A375 (cell line): ENCODE results near the gene MCAT. TPM values are rescaled to one million over a fixed set of nuclear protein-coding genes. Genes with fewer than 3 reads are reported as not detected.

Source experiments
- total RNA-seq: library from RNA; depleted of rRNA; stranded (reverse); fragments of >200 nt; shearing (Covaris generic); gene quantifications from 2 replicates; pipeline ENCODE4 v1.2.3, GENCODE V29; 2014; rRNA removed

Gene MCAT, protein sequence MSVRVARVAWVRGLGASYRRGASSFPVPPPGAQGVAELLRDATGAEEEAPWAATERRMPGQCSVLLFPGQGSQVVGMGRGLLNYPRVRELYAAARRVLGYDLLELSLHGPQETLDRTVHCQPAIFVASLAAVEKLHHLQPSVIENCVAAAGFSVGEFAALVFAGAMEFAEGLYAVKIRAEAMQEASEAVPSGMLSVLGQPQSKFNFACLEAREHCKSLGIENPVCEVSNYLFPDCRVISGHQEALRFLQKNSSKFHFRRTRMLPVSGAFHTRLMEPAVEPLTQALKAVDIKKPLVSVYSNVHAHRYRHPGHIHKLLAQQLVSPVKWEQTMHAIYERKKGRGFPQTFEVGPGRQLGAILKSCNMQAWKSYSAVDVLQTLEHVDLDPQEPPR
- total RNA-seq: 20.6 and 22.6 TPM in 2 replicates

DNA sequence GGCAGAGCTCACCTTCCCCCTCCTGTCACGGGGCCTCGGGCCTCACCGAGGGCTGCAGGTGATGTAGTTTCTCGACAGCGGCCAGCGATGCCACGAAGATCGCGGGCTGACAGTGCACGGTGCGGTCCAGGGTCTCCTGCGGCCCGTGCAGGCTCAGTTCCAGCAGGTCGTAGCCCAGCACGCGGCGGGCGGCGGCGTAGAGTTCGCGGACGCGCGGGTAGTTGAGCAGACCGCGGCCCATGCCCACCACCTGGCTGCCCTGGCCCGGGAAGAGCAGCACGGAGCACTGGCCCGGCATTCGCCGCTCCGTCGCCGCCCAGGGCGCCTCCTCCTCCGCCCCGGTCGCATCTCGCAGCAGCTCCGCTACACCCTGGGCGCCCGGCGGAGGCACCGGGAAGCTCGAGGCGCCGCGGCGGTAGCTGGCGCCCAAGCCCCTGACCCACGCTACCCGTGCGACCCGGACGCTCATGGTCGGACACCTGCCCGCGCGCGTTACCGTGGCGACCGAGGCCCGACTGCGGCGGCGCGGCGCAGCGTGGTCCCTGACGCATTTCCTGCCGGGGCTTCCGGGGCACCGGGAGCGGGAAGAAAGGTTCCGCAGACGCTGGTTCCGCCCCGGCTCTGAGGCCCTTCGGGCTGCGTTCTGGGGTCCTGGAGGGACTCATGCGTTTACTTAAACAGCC lies at the start of gene MCAT:
MCAT (minus strand) TSS at position 519 of the 683 bp plus-strand sequence; CDS start at position 469, 50 bp downstream.

DNA sequence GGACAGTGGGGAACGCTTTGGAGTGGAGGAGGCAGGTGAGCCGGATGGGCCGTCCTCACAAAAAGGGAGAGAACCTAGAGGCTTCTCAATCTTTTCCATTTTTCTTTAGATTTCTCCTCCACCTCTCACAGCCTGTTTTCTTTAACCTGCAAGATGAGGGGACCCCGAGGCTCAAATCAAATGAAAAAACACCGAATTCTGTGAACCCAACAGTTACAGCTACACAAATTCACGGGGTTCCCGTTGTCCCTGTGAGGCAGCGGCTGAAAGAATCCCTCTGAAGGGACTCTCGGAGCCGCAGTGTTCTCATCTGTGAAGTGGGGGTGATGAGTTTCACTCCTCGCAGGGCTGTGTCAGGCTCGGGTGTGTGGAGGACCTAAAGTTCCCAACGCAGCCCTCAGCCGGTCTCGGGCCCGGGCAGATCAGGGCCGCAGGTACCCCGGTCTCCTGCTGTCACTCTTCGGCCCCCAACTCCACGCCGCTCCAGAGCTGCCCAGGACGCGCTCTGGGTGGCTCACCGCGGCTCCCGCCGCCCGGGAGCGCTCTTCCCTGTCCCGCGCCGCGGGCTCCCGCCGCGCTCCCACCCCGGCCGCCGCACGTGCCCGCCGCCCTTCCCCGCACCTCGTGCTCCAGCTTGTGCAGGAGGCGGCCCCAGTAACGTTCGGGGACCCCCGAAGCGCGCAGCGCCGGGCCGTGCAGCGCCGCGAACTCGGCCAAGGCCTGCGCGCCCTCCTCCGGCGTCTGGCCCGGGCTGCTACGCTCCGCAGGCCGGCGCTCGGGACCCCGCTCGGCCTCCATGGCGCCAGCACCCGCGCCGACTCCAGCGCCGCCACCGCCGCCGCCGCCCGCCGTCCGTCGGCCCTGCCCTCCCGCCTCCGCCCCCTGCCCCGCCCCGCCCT lies 43.3 kb upstream of the MCAT start, which contains the start of gene TTLL12:
TTLL12 (minus strand) TSS at position 863 of the 899 bp plus-strand sequence; CDS start at position 798, 65 bp downstream.

DNA sequence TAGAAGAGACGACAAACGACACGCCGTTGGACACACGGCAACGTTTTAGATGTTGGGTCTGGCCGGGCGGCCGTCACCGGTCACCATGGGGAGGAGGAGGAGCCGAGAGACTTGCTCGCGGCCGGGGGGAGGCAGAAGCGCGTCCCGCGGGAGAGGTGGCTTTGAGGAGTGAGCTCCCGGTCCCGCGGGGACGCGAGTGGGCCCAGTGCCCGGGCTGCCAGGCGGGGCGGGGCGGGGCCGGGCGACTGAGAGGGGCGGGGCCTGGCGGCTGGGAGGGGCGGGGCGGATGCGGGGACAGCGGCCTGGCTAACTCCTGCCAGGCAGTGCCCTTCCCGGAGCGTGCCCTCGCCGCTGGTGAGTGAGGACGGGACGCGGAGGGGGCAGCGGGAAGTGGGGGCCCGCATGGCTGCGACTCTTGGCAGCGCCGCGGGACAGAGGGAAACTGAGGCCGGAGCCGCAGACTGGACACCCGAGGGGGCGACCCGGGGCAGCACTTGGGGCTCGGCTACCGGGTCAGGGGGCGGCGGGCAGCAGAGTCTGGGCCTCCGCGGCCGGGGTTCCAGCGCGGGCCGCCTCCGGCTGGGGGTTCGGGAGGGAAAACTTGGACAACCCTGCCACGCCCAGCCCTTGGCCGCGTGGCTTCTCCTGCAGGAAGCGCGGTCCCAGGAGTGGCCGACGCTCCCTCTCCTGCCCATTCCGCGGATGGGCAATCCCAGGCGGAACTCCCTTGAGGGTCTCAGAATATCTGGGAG lies 8.2 kb upstream of the MCAT start, which contains the start of gene TSPO:
TSPO (plus strand) TSS at position 309 of the 752 bp plus-strand sequence. CDS start 7,680 bp downstream, outside the sequence.

DNA sequence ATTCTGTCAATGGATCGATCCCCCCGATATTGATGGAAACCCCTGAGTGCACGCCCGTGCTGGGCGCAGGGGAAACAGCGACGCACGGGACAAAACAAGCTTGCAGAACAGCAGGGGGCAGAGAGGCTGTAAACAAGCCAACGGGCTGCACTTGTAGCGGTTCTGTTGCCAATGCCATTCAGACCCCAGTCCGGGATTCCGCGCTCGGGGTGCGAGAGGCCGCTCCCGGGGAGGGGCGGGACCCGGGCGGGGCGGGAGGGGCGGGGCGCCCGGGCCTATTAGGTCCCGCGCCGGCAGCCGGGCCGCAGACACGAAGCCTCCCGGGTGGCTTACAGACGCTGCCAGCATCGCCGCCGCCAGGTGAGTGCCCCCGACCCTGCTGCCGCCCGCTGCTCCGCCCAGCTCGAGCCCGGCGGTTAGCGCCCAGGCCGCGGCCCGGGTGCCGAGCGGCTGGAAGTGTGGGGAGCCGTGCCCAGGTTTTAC lies 32.7 kb downstream of the MCAT start, which contains the start of gene BIK:
BIK (plus strand) TSS at position 307 of the 483 bp plus-strand sequence. CDS start 13,273 bp downstream, outside the sequence.

DNA sequence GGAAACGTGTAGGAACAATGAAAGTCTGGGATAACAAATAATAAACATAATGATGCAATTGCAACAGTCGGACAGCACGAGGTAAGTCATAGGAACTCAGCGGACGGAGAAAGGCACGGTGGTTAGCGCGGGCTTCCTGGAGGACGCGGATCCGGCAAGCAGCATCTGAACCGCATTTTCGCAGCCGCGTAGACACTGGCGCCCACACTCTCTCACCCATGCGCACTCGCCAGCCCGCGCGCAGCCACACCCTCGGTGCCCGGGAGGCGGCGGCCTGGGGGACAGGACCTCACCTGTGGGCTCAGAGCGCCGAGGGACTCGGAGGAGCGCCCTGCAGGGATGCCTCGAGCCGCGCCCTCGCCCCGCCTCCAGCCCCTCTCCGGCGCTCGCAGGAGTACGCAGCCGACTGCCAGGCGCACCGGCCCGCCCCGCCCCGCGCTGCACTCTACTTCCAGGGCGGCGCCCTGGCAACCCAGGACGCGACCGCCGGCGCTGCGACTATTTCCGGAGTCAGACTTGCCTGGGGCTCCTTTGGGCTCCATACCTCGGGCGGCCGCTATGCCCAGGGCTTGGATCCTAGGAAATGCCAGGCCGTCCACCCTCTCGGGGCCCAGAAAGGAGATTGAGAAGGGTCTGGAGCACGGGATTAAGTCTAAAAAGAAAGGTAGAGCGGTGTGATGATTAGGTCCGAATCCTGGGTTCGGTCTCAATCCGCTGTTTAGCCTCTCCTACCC lies 54.0 kb downstream of the MCAT start, which contains the start of gene TTLL1:
TTLL1 (minus strand) TSS at position 408 of the 734 bp plus-strand sequence. CDS start 13,805 bp downstream, outside the sequence.

Other genes with a start within 250 kb of the MCAT start
- gene PACSIN2, start 128.2 kb downstream of the MCAT start, total RNA-seq: 29.9 and 32.2 TPM in 2 replicates
- 4.3 and 5.7 TPM in 2 replicates for gene TTLL1, start 54.0 kb downstream of the MCAT start, total RNA-seq
- gene BIK, start 32.6 kb downstream of the MCAT start, total RNA-seq: 3.7 TPM in 2 replicates
- 236 and 274 TPM in 2 replicates for gene TSPO, start 8.2 kb upstream of the MCAT start, total RNA-seq
- gene TTLL12, start 43.7 kb upstream of the MCAT start, total RNA-seq: 48.8 and 55.0 TPM in 2 replicates
- gene SCUBE1, start 200.0 kb upstream of the MCAT start, total RNA-seq: not detected in 2 replicates